ENCODE results near the gene RAB1B.
A peak's percentile ranks its signal among the peaks of the same experiment; 100 is the strongest.

Gene RAB1B

GRCh38 chr11:66268244-66268951 is at the start of gene RAB1B:
Gene RAB1B, plus strand, starts transcription at chr11:66268639. Its CDS starts 41 bp downstream, at chr11:66268680.
- no peak for TF ChIP-seq CTCF (conservative IDR thresholded peaks at IDR 0.05; ENCODE audit: low read length)
- DNase-seq (ENCODE audit: low read depth): peak; percentile 99
- peak within 1 kb of the TSS; percentile 99 for H3K4me3 ChIP-seq (ENCODE audit: low read length)

GRCh38 chr11:66218846-66219620 is 49.4 kb upstream of the RAB1B start:
- no peak overlapping the region for H3K4me3 ChIP-seq (ENCODE audit: low read length)
- no peak for TF ChIP-seq CTCF (conservative IDR thresholded peaks at IDR 0.05; ENCODE audit: low read length)
- DNase-seq (ENCODE audit: low read depth): no peak

DNA sequence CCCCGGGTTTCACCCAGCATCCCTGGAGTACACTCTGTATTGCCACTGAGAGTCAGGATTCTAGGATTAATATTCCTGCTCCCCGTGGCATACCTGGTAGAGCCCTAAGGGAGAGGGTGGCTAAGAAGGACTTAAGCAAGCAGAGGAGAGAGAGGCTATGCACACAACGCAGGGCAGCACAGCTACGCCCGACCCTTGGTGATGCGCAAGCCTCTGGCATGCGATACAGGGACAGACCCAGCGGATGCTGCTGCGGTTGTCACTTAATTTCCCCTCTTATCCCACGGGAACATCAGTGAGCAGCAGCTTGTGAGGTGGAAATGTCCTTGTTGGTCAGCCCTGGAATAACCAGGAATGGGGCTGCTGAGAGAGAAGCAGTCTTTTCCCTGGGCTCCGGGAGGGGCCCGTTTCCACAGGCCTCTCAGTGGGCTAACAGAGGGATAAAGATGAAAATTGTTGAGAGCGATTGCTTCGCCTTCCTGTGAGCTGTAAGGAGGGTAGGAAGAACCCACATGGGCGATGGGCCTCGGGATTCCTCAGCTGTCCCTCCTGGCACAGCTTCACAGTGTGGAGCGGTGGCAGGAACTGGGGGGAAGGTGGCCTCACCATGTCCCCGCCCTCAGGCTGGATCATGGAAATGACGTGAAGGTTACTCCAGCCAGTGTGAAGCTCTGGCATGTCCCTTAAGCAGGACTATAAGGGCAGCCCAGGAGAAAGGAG is 48.4 kb upstream of the RAB1B start:
- no peak for TF ChIP-seq CTCF (conservative IDR thresholded peaks at IDR 0.05; ENCODE audit: low read length)

GRCh38 chr11:66220566-66220935 is 47.9 kb upstream of the RAB1B start:
- H3K4me3 ChIP-seq (ENCODE audit: low read length): no peak overlapping the region
- no peak for DNase-seq (ENCODE audit: low read depth)
- no peak for TF ChIP-seq CTCF (conservative IDR thresholded peaks at IDR 0.05; ENCODE audit: low read length)

More for the DNA sequence above, 48.4 kb upstream of the RAB1B start:
- DNase-seq (ENCODE audit: low read depth): no peak
- no peak overlapping the region for H3K4me3 ChIP-seq (ENCODE audit: low read length)

- H3K4me3 ChIP-seq (ENCODE audit: low read length): no peak overlapping the region
- TF ChIP-seq CTCF (conservative IDR thresholded peaks at IDR 0.05; ENCODE audit: low read length): no peak
- no peak for DNase-seq (ENCODE audit: low read depth)
Observed at GRCh38 chr11:66221012-66221411, 47.4 kb upstream of the RAB1B start.

GRCh38 chr11:66221726-66222236 is 46.7 kb upstream of the RAB1B start:
- no peak for DNase-seq (ENCODE audit: low read depth)
- H3K4me3 ChIP-seq (ENCODE audit: low read length): no peak overlapping the region
- TF ChIP-seq CTCF (conservative IDR thresholded peaks at IDR 0.05; ENCODE audit: low read length): no peak

All from AG10803 (cell line).